HepG2 (cell line): ENCODE data around the gene PCBP1. TPM values are rescaled to one million over a fixed set of nuclear protein-coding genes. Genes with fewer than 3 reads are reported as not detected.

Experiments used
- ATAD3A ChIP-seq: sonication (generic); formaldehyde crosslinking; IDR thresholded peaks from 2 replicates; pipeline ENCODE4 v1.4.0; 2020; ENCODE audit warnings: missing genetic modification reagents
- CAMTA2 ChIP-seq: sonication (generic); formaldehyde crosslinking; IDR thresholded peaks from 2 replicates; pipeline ENCODE4 v1.4.0; 2020; ENCODE audit warnings: mild to moderate bottlenecking, missing genetic modification reagents, borderline replicate concordance
- CENPX ChIP-seq: sonication (generic); formaldehyde crosslinking; IDR thresholded peaks from 2 replicates; pipeline ENCODE4 v1.9.0; 2021; ENCODE audit warnings: mild to moderate bottlenecking, missing genetic modification reagents, moderate library complexity
- CREBL2 ChIP-seq: sonication (generic); formaldehyde crosslinking; IDR thresholded peaks from 2 replicates; pipeline ENCODE4 v1.8.1; 2023; ENCODE audit warnings: missing genetic modification reagents, mild to moderate bottlenecking, borderline replicate concordance
- DNMT3B ChIP-seq: conservative IDR thresholded peaks from 2 replicates; pipeline ENCODE4 v1.6.1; 2016; ENCODE audit warnings: missing biosample characterization, control low read depth
- EHMT2 ChIP-seq: fragments of 200-600 bp; sonication (generic); IDR thresholded peaks from 2 replicates; pipeline ENCODE4 v1.7.0; 2017; ENCODE audit warnings: antibody characterized with exemption, low read depth, low read length, borderline replicate concordance
- GATAD2A ChIP-seq: IDR thresholded peaks from 2 replicates; pipeline ENCODE4 v1.6.1; 2016
- HIVEP1 ChIP-seq: sonication (generic); formaldehyde crosslinking; IDR thresholded peaks from 2 replicates; pipeline ENCODE4 v1.4.0; 2020; ENCODE audit warnings: mild to moderate bottlenecking, missing genetic modification reagents
- MAZ ChIP-seq, 2 experiments: sonication (generic) in 1 of 2; formaldehyde crosslinking in 1 of 2; IDR thresholded peaks; 2 replicates each; pipeline versions ENCODE4 v1.5.0 to v1.6.1; 2012 to 2020; ENCODE audit warnings: low read depth in 2 of 2, mild to moderate bottlenecking in 2 of 2, borderline replicate concordance in 1 of 2, improper control_type of control experiment in 1 of 2, low read length in 1 of 2, missing genetic modification reagents in 1 of 2, moderate library complexity in 1 of 2
- MED13 ChIP-seq: sonication (generic); formaldehyde crosslinking; IDR thresholded peaks from 2 replicates; pipeline ENCODE4 v1.5.0; 2020; ENCODE audit warnings: missing genetic modification reagents
- NFKBIZ ChIP-seq: IDR thresholded peaks from 2 replicates; pipeline ENCODE4 v1.6.1; 2018; ENCODE audit warnings: missing genetic modification reagents, missing compliant biosample characterization
- NFYC ChIP-seq: IDR thresholded peaks from 2 replicates; pipeline ENCODE4 v1.6.1; 2016; ENCODE audit warnings: missing genetic modification reagents, missing compliant biosample characterization
- POLR2AphosphoS5 ChIP-seq: IDR thresholded peaks from 2 replicates; pipeline ENCODE4 v1.6.1; 2012; ENCODE audit warnings: low read depth, low read length
- STAT5B ChIP-seq: sonication (generic); formaldehyde crosslinking; IDR thresholded peaks from 2 replicates; pipeline ENCODE4 v1.4.0; 2020; ENCODE audit warnings: missing genetic modification reagents
- TFE3 ChIP-seq: IDR thresholded peaks from 2 replicates; pipeline ENCODE4 v1.6.1; 2016
- TMF1 ChIP-seq: sonication (generic); formaldehyde crosslinking; IDR thresholded peaks from 2 replicates; pipeline ENCODE4 v1.8.1; 2022; ENCODE audit warnings: low read depth, missing genetic modification reagents
- U2AF2 ChIP-seq: fragments of 200-400 bp; formaldehyde crosslinking; IDR thresholded peaks from 2 replicates; pipeline ENCODE4 v1.6.1; 2017; ENCODE audit warnings: low read depth, mild to moderate bottlenecking, low read length
- XBP1 ChIP-seq: sonication (generic); formaldehyde crosslinking; IDR thresholded peaks from 2 replicates; pipeline ENCODE4 v1.5.0; 2020; ENCODE audit warnings: missing genetic modification reagents
- ZFY ChIP-seq: sonication (generic); formaldehyde crosslinking; IDR thresholded peaks from 2 replicates; pipeline ENCODE4 v1.4.0; 2020; ENCODE audit warnings: missing genetic modification reagents
- ZMYM2 ChIP-seq: sonication (generic); formaldehyde crosslinking; IDR thresholded peaks from 2 replicates; pipeline ENCODE4 v1.8.0; 2022; ENCODE audit warnings: mild to moderate bottlenecking, missing genetic modification reagents
- ZNF317 ChIP-seq: sonication (generic); formaldehyde crosslinking; IDR thresholded peaks from 2 replicates; pipeline ENCODE4 v1.5.0; 2020; ENCODE audit warnings: mild to moderate bottlenecking, missing genetic modification reagents
- ZNF382 ChIP-seq: sonication (generic); formaldehyde crosslinking; IDR thresholded peaks from 2 replicates; pipeline ENCODE4 v1.5.0; 2020; ENCODE audit warnings: missing genetic modification reagents, mild to moderate bottlenecking, borderline replicate concordance
- ZNF468 ChIP-seq: sonication (generic); formaldehyde crosslinking; IDR thresholded peaks from 2 replicates; pipeline ENCODE4 v1.8.0; 2022; ENCODE audit warnings: mild to moderate bottlenecking, moderate library complexity, missing genetic modification reagents
- ZNF724P ChIP-seq: sonication (generic); formaldehyde crosslinking; IDR thresholded peaks from 2 replicates; pipeline ENCODE4 v1.8.0; 2022; ENCODE audit warnings: missing genetic modification reagents, borderline replicate concordance
- polyA plus RNA-seq, 8 experiments: library from polyadenylated mRNA; depleted of rRNA in 3 of 8; stranded (reverse) in 7 of 8; unstranded in 1 of 8; fragments of >200 nt; fragmentation: Illumina TruSeq in 4 of 8; extraction: Trizol in 4 of 8; gene quantifications; 2 replicates each; pipeline versions ENCODE4 v1.2.1 to v1.2.3, GENCODE V29; 2011 to 2016; ENCODE audit warnings: low read depth in 4 of 8, missing spikeins in 1 of 8, mixed read lengths in 1 of 8; ENCODE audit not compliant: insufficient read depth in 1 of 8
- total RNA-seq, 5 experiments: library from RNA; depleted of rRNA; stranded (reverse); fragments of >200 nt; fragmentation: Illumina TruSeq; extraction: Trizol; gene quantifications; 2 replicates each; pipeline ENCODE4 v1.2.3, GENCODE V29; 2016; ENCODE audit warnings: low read depth in 1 of 5
- TF ChIP-seq, protein P1 (sequence below): sonication (generic); formaldehyde crosslinking; IDR thresholded peaks from 2 replicates; pipeline ENCODE4 v1.4.0; 2020; ENCODE audit warnings: missing genetic modification reagents
- TF ChIP-seq, protein P2 (sequence below): sonication (generic); formaldehyde crosslinking; IDR thresholded peaks from 2 replicates; pipeline ENCODE4 v1.5.1; 2020; ENCODE audit warnings: mild to moderate bottlenecking, missing genetic modification reagents, moderate library complexity
- TF ChIP-seq, protein P3 (sequence below): sonication (generic); formaldehyde crosslinking; IDR thresholded peaks from 2 replicates; pipeline ENCODE4 v1.4.0; 2020; ENCODE audit warnings: missing genetic modification reagents

Gene PCBP1
- total and polyA plus RNA-seq, 2 of the 13 experiments (the other 11 are each of a cell fraction or from before 2014, with no cell fraction given): 32.0 to 137 TPM

GRCh38 chr2:70069049-70069448 is 18.2 kb upstream of the PCBP1 start (continued):
- TF ChIP-seq, protein P1, sequence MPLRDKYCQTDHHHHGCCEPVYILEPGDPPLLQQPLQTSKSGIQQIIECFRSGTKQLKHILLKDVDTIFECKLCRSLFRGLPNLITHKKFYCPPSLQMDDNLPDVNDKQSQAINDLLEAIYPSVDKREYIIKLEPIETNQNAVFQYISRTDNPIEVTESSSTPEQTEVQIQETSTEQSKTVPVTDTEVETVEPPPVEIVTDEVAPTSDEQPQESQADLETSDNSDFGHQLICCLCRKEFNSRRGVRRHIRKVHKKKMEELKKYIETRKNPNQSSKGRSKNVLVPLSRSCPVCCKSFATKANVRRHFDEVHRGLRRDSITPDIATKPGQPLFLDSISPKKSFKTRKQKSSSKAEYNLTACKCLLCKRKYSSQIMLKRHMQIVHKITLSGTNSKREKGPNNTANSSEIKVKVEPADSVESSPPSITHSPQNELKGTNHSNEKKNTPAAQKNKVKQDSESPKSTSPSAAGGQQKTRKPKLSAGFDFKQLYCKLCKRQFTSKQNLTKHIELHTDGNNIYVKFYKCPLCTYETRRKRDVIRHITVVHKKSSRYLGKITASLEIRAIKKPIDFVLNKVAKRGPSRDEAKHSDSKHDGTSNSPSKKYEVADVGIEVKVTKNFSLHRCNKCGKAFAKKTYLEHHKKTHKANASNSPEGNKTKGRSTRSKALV (CRISPR knock-in tag): no peak
- TF ChIP-seq XBP1: no peak
- TF ChIP-seq, protein P2, sequence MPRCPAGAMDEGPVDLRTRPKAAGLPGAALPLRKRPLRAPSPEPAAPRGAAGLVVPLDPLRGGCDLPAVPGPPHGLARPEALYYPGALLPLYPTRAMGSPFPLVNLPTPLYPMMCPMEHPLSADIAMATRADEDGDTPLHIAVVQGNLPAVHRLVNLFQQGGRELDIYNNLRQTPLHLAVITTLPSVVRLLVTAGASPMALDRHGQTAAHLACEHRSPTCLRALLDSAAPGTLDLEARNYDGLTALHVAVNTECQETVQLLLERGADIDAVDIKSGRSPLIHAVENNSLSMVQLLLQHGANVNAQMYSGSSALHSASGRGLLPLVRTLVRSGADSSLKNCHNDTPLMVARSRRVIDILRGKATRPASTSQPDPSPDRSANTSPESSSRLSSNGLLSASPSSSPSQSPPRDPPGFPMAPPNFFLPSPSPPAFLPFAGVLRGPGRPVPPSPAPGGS (CRISPR knock-in tag): no peak
- TF ChIP-seq TFE3 (CRISPR knock-in tag): no peak
- TF ChIP-seq ATAD3A (CRISPR knock-in tag): no peak
- no peak for TF ChIP-seq NFKBIZ (CRISPR knock-in tag)
- TF ChIP-seq CENPX (CRISPR knock-in tag): no peak
- no peak for TF ChIP-seq ZMYM2
- TF ChIP-seq MAZ (IDR thresholded peaks at IDR 0.05; ENCODE audit: borderline replicate concordance, low read depth, low read length): no peak
- TF ChIP-seq MAZ (CRISPR knock-in tag; IDR thresholded peaks at IDR 0.05; ENCODE audit: low read depth): no peak
- no peak for TF ChIP-seq POLR2AphosphoS5
- no peak for TF ChIP-seq TMF1 (CRISPR knock-in tag)
- no peak for TF ChIP-seq NFYC
- no peak for TF ChIP-seq U2AF2
- no peak for TF ChIP-seq STAT5B (CRISPR knock-in tag)
- no peak for TF ChIP-seq ZNF468 (CRISPR knock-in tag)
- TF ChIP-seq ZNF317: no peak
- TF ChIP-seq MED13 (CRISPR knock-in tag): no peak
- TF ChIP-seq CAMTA2: no peak
- no peak for TF ChIP-seq ZNF382 (CRISPR knock-in tag)
- no peak for TF ChIP-seq ZNF724P (CRISPR knock-in tag)
- no peak; the same call in 1 of the 2 replicates for TF ChIP-seq HIVEP1 (CRISPR knock-in tag)
- TF ChIP-seq, protein P3, sequence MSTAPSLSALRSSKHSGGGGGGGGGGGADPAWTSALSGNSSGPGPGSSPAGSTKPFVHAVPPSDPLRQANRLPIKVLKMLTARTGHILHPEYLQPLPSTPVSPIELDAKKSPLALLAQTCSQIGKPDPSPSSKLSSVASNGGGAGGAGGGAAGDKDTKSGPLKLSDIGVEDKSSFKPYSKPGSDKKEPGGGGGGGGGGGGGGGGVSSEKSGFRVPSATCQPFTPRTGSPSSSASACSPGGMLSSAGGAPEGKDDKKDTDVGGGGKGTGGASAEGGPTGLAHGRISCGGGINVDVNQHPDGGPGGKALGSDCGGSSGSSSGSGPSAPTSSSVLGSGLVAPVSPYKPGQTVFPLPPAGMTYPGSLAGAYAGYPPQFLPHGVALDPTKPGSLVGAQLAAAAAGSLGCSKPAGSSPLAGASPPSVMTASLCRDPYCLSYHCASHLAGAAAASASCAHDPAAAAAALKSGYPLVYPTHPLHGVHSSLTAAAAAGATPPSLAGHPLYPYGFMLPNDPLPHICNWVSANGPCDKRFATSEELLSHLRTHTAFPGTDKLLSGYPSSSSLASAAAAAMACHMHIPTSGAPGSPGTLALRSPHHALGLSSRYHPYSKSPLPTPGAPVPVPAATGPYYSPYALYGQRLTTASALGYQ (CRISPR knock-in tag): no peak; the same call in 1 of the 2 replicates
- TF ChIP-seq EHMT2: no peak
- TF ChIP-seq DNMT3B (CRISPR knock-in tag): no peak
- peak; percentile 77 for TF ChIP-seq GATAD2A
- no peak for TF ChIP-seq ZFY (CRISPR knock-in tag)
- no peak for TF ChIP-seq CREBL2
